ENCODE data around the gene CLN6.

DNA sequence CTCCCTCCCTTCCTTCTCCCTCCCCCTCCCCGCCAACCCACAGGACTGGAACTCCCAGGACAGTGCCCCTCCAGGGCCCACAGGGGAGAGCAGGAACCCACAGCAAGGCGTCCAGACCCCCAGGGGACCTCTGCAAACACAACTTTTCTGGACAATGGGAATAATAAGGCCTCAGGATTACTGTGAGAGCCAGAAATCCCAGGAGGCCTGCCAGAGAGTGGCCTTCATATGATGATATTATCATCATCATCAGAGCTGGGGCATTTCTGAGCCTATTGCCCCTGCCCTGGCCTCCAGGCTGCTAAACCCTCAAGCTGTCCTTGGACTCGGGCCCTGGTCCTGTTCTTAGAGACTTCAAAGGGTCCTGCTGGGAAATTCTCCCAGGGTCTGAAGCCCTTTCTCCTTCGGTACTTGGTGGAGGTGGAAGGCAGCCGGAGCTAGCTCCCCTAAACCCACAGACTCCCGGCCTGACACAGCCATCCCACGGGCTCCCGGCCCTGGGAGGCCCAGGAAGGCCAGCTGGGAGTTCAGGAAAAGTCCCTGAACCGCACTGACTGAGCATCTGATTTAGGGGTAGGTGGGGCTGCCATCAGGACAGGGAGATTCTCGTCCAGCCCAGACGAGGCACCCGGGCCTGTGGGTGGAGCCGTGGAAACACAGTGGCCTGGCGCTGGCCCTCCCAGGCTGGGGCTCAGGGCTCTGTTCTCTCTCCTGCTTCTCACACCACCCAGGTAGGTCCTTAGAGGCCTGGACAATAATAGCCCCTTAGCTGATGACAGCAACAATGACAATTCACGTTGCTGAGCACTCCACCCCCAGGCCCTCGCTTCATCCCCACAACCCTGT, 29.3 kb downstream of the CLN6 start:
- TF ChIP-seq CTCF (conservative IDR thresholded peaks at IDR 0.05; ENCODE audit: low read length) (no peak), EZH2phosphoT487 (IDR thresholded peaks at IDR 0.05; ENCODE audit: borderline replicate concordance) (no peak)
